Upper lobe of left lung (tissue), 4 donors: ENCODE results near the gene ADGRL4.

Experiments used
- EP300 ChIP-seq, 4 donors: sonication (generic); formaldehyde crosslinking; IDR thresholded peaks; one replicate each; pipeline ENCODE4 v1.5.1; 2017; ENCODE audit warnings: antibody characterized with exemption in 4 of 4, control low read depth in 2 of 4
- POLR2A ChIP-seq, 4 donors: fragments of 450-650 bp; IDR thresholded peaks; one replicate each; pipeline ENCODE4 v1.5.1; 2016 to 2017; ENCODE audit warnings: antibody characterized with exemption in 4 of 4, mild to moderate bottlenecking in 2 of 4
- POLR2AphosphoS5 ChIP-seq, 2 donors: sonication (generic); formaldehyde crosslinking; IDR thresholded peaks; one replicate each; pipeline ENCODE4 v1.5.1; 2017; ENCODE audit warnings: antibody characterized with exemption in 2 of 2
- TF ChIP-seq, protein P1 (sequence below), 6 experiments: fragments of 450-650 bp in 4 of 6; fragments of 200-600 bp in 2 of 6; sonication (generic) in 2 of 6; IDR thresholded peaks; one replicate each; pipeline ENCODE4 v1.5.1; 2016 to 2019; ENCODE audit warnings: antibody characterized with exemption in 6 of 6

DNA sequence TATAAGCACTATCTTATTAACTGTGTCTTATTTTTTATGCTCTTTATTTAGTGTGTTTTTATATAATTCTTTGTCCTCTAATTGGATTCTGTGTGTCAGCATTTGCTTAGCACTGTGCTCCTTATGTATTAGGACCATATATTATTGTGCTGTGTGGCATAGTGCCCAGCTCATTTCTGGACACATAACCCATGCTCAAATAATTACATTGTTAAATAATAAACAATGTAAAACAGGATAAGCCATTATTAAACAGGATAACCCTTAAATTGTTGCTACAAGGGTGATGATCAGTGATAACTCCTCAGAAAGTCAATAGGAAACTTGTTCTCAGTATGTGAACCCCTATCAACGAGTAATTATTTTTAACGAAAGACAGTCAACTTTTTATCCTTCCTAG lies 150.4 kb downstream of the ADGRL4 start:
- TF ChIP-seq, protein P1, sequence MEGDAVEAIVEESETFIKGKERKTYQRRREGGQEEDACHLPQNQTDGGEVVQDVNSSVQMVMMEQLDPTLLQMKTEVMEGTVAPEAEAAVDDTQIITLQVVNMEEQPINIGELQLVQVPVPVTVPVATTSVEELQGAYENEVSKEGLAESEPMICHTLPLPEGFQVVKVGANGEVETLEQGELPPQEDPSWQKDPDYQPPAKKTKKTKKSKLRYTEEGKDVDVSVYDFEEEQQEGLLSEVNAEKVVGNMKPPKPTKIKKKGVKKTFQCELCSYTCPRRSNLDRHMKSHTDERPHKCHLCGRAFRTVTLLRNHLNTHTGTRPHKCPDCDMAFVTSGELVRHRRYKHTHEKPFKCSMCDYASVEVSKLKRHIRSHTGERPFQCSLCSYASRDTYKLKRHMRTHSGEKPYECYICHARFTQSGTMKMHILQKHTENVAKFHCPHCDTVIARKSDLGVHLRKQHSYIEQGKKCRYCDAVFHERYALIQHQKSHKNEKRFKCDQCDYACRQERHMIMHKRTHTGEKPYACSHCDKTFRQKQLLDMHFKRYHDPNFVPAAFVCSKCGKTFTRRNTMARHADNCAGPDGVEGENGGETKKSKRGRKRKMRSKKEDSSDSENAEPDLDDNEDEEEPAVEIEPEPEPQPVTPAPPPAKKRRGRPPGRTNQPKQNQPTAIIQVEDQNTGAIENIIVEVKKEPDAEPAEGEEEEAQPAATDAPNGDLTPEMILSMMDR (IDR thresholded peaks at IDR 0.05): no peak
- TF ChIP-seq POLR2A (IDR thresholded peaks at IDR 0.05) (no peak), POLR2AphosphoS5 (IDR thresholded peaks at IDR 0.05) (no peak), EP300 (IDR thresholded peaks at IDR 0.05) (no peak)
